ENCODE data around the gene OTOS. TPM values are rescaled to one million over a fixed set of nuclear protein-coding genes. Genes with fewer than 3 reads are reported as not detected.

Gene OTOS
- total and polyA plus RNA-seq, 2 of the 13 experiments (the other 11 are each of a cell fraction or from before 2014, with no cell fraction given): not detected

DNA sequence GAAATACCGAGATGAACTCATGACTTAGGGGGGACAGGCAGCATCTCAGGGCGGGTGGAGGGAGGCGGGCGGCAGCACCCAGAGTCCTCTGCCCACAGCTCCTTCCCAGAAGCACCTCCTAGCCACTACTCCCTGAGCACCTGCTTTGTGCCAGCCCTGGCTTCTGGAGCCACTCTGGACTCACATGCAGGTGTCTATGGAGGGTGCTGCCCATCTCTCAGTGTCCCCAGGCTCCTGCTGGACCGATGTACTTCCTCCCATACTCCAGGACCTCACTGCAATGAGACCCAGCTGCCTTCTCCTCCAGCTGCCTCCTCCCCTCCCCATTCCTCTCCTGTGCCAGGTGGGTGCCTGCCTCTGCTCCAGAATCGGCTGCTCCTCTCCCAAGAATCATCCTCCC, 22.1 kb upstream of the OTOS start:
- TF ChIP-seq, protein P1, sequence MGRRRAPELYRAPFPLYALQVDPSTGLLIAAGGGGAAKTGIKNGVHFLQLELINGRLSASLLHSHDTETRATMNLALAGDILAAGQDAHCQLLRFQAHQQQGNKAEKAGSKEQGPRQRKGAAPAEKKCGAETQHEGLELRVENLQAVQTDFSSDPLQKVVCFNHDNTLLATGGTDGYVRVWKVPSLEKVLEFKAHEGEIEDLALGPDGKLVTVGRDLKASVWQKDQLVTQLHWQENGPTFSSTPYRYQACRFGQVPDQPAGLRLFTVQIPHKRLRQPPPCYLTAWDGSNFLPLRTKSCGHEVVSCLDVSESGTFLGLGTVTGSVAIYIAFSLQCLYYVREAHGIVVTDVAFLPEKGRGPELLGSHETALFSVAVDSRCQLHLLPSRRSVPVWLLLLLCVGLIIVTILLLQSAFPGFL (CRISPR knock-in tag; IDR thresholded peaks at IDR 0.05): no peak
- FAIRE-seq (no peak), DNase-seq (ENCODE audit: low spot score) (no peak), ATAC-seq (no peak)
- intact Hi-C loops (cut with micrococcal nuclease; ENCODE audit: unreplicated experiment) (no loop called here), in situ Hi-C loops (cut with HindIII; ENCODE audit: extremely low pct_ligation_motif_present, low pct_unique_long_range_greater_than_20kb) (no loop called here)
- H2AFZ ChIP-seq (ENCODE audit: low read length): no peak overlapping the region
- CTCF ChIA-PET (ENCODE audit: low intra/inter-chr PET ratio, low total read pairs): no interaction called here
- peaks cover 0 to 43% of the 10 kb centered on the region in 2 experiments; a peak in 4 of 5 replicates for H3K27me3 ChIP-seq (ENCODE audit: control insufficient read depth in 1 of 2, insufficient read depth in 2 of 2, low read length in 2 of 2)
- no peaks in the 10 kb centered on the region for H3K9me3 ChIP-seq (ENCODE audit: low read length)
- H3K4me3 ChIP-seq (replicated peaks in 1 of 3; ENCODE audit: insufficient read depth in 1 of 3, low read depth in 2 of 3, low read length in 3 of 3): no peak overlapping the region
- POLR2A ChIA-PET: no interaction called here
- no TSS peak for BruUV-seq (replicated peaks)
- H4K20me1 ChIP-seq (ENCODE audit: insufficient read depth, low read length): no peaks in the 10 kb centered on the region; the same call in 1 of the 2 replicates
- no peaks in the 10 kb centered on the region for H3K4me1 ChIP-seq (ENCODE audit: insufficient read depth, low read length)
- H3K4me2 ChIP-seq (ENCODE audit: low read depth, low read length): no peak overlapping the region
- WGBS (ENCODE audit: low lambda C conversion rate): 12% methylated on average over 5 of the region's 6 CpGs
- H3K36me3 ChIP-seq (replicated peaks in 1 of 2; ENCODE audit: control insufficient read depth in 1 of 2, insufficient read depth in 2 of 2, low read length in 2 of 2): no peaks in the 10 kb centered on the region
- no peaks in the 10 kb centered on the region for H3K79me2 ChIP-seq (ENCODE audit: insufficient read depth, low read length)
- no peak overlapping the region for H3K9ac ChIP-seq (ENCODE audit: insufficient read depth, low read depth, low read length)
- no peak overlapping the region for H3K27ac ChIP-seq (ENCODE audit: extremely low read length, insufficient read depth, low read length)

DNA sequence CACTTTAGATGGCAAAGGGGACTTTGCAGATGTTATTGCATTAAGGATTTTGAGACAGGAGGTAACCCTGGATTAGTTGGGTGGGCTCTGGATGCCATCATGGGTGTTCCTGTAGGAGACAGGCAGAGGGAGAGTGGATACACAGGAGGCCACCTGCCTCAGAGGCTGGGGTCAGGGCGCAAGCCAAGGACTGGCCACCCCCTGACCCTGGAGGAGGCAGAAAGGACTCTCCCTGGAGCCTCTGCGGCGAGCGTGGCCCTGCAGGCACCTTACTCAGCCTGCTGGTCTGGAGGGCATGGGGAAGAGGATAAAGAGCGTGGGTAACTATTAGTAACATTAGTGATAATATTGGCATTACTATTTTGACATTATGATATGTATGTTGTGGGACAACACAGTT, 21.6 kb upstream of the OTOS start:
- 1% methylated on average over 4 of the region's 5 CpGs for WGBS (ENCODE audit: low lambda C conversion rate)
- H3K4me3 ChIP-seq (replicated peaks in 1 of 3; ENCODE audit: insufficient read depth in 1 of 3, low read depth in 2 of 3, low read length in 3 of 3): no peak overlapping the region

More for the DNA sequence above, 21.6 kb upstream of the OTOS start:
- TF ChIP-seq NCOA2 (CRISPR knock-in tag; IDR thresholded peaks at IDR 0.05): no peak
- TF ChIP-seq CEBPG (CRISPR knock-in tag; IDR thresholded peaks at IDR 0.05): no peak
- no peak overlapping the region for H2AFZ ChIP-seq (ENCODE audit: low read length)
- H3K36me3 ChIP-seq (replicated peaks in 1 of 2; ENCODE audit: control insufficient read depth in 1 of 2, insufficient read depth in 2 of 2, low read length in 2 of 2): no peaks in the 10 kb centered on the region
- peaks cover 0 to 40% of the 10 kb centered on the region in 2 experiments; a peak in 4 of 5 replicates for H3K27me3 ChIP-seq (ENCODE audit: control insufficient read depth in 1 of 2, insufficient read depth in 2 of 2, low read length in 2 of 2)
- H3K9me3 ChIP-seq (ENCODE audit: low read length): no peaks in the 10 kb centered on the region
- DNase-seq (ENCODE audit: low spot score) (no peak), FAIRE-seq (no peak), ATAC-seq (no peak)
- BruUV-seq (replicated peaks): no TSS peak
- H3K27ac ChIP-seq (ENCODE audit: extremely low read length, insufficient read depth, low read length): no peak overlapping the region
- H4K20me1 ChIP-seq (ENCODE audit: insufficient read depth, low read length): no peaks in the 10 kb centered on the region; the same call in 1 of the 2 replicates
- no peak overlapping the region for H3K4me2 ChIP-seq (ENCODE audit: low read depth, low read length)
- H3K79me2 ChIP-seq (ENCODE audit: insufficient read depth, low read length): no peaks in the 10 kb centered on the region
- ChIA-PET POLR2A (no interaction called here), CTCF (ENCODE audit: low intra/inter-chr PET ratio, low total read pairs) (no interaction called here)
- in situ Hi-C loops (cut with HindIII; ENCODE audit: extremely low pct_ligation_motif_present, low pct_unique_long_range_greater_than_20kb) (no loop called here), intact Hi-C loops (cut with micrococcal nuclease; ENCODE audit: unreplicated experiment) (no loop called here)
- H3K9ac ChIP-seq (ENCODE audit: insufficient read depth, low read depth, low read length): no peak overlapping the region
- no peaks in the 10 kb centered on the region for H3K4me1 ChIP-seq (ENCODE audit: insufficient read depth, low read length)
